ENCODE data around the gene ITGB6. TPM values are rescaled to one million over a fixed set of nuclear protein-coding genes. Genes with fewer than 3 reads are reported as not detected.

ITGB6 gene
- total and polyA plus RNA-seq, 2 of the 4 experiments (the other 2 are of a cell fraction): under 0.01 TPM; not detected in 1

GRCh38 chr2:160142472-160142871 lies 57.6 kb downstream of the ITGB6 start:
- H3K4me1 ChIP-seq (ENCODE audit: control insufficient read depth, insufficient read depth, low read length): peaks cover 6% of the 10 kb centered on the region
- no peak overlapping the region for H2AK5ac ChIP-seq (ENCODE audit: low read depth, low read length)
- BruUV-seq (replicated peaks): no TSS peak
- H4K8ac ChIP-seq (ENCODE audit: low read depth in 2 of 2, low read length in 2 of 2): no peak overlapping the region
- WGBS, 2 experiments (ENCODE audit: extremely low coverage in 2 of 2, insufficient read length in 1 of 2): no CpG with 5 or more reads among the region's 6 CpGs
- H4K20me1 ChIP-seq (ENCODE audit: insufficient read depth, low read length): no peaks in the 10 kb centered on the region
- H3K27ac ChIP-seq (ENCODE audit: insufficient read depth, low read length): no peak overlapping the region
- H3K9me1 ChIP-seq (ENCODE audit: insufficient read depth, low read length): no peaks in the 10 kb centered on the region
- H3K18ac ChIP-seq (ENCODE audit: low read depth, low read length): no peak overlapping the region
- DNase-seq (no peak), ATAC-seq (ENCODE audit: low read depth) (no peak)
- no peak overlapping the region for H3K4me3 ChIP-seq (ENCODE audit: insufficient read depth, low read depth, low read length)
- H3K4ac ChIP-seq (ENCODE audit: low read depth, low read length): no peak overlapping the region
- dilution Hi-C loops (cut with HindIII; ENCODE audit: low sequenced_read_pairs, unreplicated experiment) (no loop called here), in situ Hi-C loops (cut with MboI; ENCODE audit: low sequenced_read_pairs) (no loop called here), intact Hi-C loops (cut with micrococcal nuclease) (no loop called here)
- H3K14ac ChIP-seq (replicated peaks; ENCODE audit: low read depth, low read length): no peak overlapping the region
- H3K79me1 ChIP-seq (ENCODE audit: low read depth in 1 of 2, low read length in 2 of 2): no peaks in the 10 kb centered on the region
- H4K91ac ChIP-seq (ENCODE audit: insufficient read depth, low read depth, low read length): no peak overlapping the region
- no peak for TF ChIP-seq RFX5 (IDR thresholded peaks at IDR 0.05; ENCODE audit: low read depth, low read length)
- H3K9ac ChIP-seq (ENCODE audit: low read depth, low read length): no peak overlapping the region
- POLR2A ChIA-PET (ENCODE audit: unreplicated experiment): no interaction called here
- no peak overlapping the region for H2BK20ac ChIP-seq (ENCODE audit: low read depth, low read length)
- peaks cover 2% of the 10 kb centered on the region; the same call in 1 of the 2 replicates for H3K27me3 ChIP-seq (ENCODE audit: control insufficient read depth, insufficient read depth, low read length)
- no peak overlapping the region for H2AFZ ChIP-seq (replicated peaks; ENCODE audit: low read length, poor library complexity)
- H3K36me3 ChIP-seq (ENCODE audit: control insufficient read depth, insufficient read depth, low read length): no peaks in the 10 kb centered on the region
- no peak overlapping the region for H3K4me2 ChIP-seq (ENCODE audit: low read depth, low read length)
- no peak overlapping the region for H2BK15ac ChIP-seq (ENCODE audit: low read depth, low read length)
- CTCF ChIA-PET: no interaction called here
- no peak overlapping the region for H3K56ac ChIP-seq (ENCODE audit: extremely low read depth, insufficient read depth, low read length)
- no peak overlapping the region for H3K23ac ChIP-seq (ENCODE audit: low read depth, low read length)
- H2AK9ac ChIP-seq (replicated peaks; ENCODE audit: low read depth, low read length, poor library complexity): no peak overlapping the region
- no peak overlapping the region for H2BK5ac ChIP-seq (ENCODE audit: low read depth, low read length, poor library complexity, severe bottlenecking)
- no peak overlapping the region for H2BK120ac ChIP-seq (ENCODE audit: low read depth, low read length)
- H4K5ac ChIP-seq (ENCODE audit: low read depth, low read length): no peak overlapping the region
- H3K9me3 ChIP-seq (ENCODE audit: control insufficient read depth, insufficient read depth, low read length): no peaks in the 10 kb centered on the region
